Erythroblast (primary cell): Measurements from ENCODE around the gene SMPX.

Experiments
- GATA1 ChIP-seq: IDR thresholded peaks from 2 replicates; pipeline ENCODE4 v1.6.1; 2011; ENCODE audit warnings: low read depth, mild to moderate bottlenecking, control low read depth, low read length, moderate library complexity
- POLR2A ChIP-seq: IDR thresholded peaks from 2 replicates; pipeline ENCODE4 v1.6.1; 2011; ENCODE audit warnings: mild to moderate bottlenecking, low read length

DNA sequence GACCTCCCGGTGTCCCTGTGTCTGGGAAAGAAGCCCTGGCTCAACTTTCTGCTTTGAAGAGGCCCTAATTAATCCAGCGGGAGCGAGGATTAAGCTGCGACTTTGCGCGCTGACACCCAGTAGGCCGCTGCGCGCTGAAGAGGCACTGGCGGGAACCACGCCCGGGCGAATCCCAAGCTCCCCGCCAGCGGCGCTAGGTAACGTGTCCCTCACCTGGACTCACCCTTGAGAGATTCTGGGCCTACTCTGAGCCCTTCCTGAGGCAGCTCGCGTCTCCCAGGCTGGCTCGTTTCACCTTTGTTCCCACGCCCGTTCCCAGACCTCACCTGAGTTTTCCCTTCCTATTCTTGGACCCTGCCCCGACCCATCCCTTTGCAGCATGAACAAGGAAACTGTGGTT is 99.2 kb downstream of the SMPX start:
- TF ChIP-seq POLR2A (no peak), GATA1 (no peak)
